Mesodermal cell (in vitro differentiated cells): ENCODE results near the gene FHL1.

Experiments used
- H3K27ac ChIP-seq: 2 replicates; pipeline ENCODE4 v1.7.0; 2013; ENCODE audit warnings: mild to moderate bottlenecking, low read depth, low read length, moderate library complexity; ENCODE audit not compliant: severe bottlenecking
- H3K36me3 ChIP-seq: 2 replicates; pipeline ENCODE4 v1.7.1; 2013; ENCODE audit warnings: mild to moderate bottlenecking, low read length, moderate library complexity; ENCODE audit not compliant: control insufficient read depth, insufficient read depth
- H3K4me1 ChIP-seq: one replicate; pipeline ENCODE4 v1.7.1; 2013; ENCODE audit warnings: mild to moderate bottlenecking, low read length; ENCODE audit not compliant: insufficient read depth, control insufficient read depth, poor library complexity, severe bottlenecking
- H3K4me3 ChIP-seq: 2 replicates; pipeline ENCODE4 v1.7.0; 2013; ENCODE audit warnings: low read length, control low read depth, mild to moderate bottlenecking; ENCODE audit not compliant: insufficient read depth, poor library complexity, severe bottlenecking; ENCODE audit errors: extremely low read depth
- H3K9me3 ChIP-seq: 2 replicates; pipeline ENCODE4 v1.7.1; 2013; ENCODE audit warnings: mild to moderate bottlenecking, low read length, moderate library complexity; ENCODE audit not compliant: control insufficient read depth
- WGBS, 2 experiments: methylation state at CpG; one replicate each; pipeline ENCODE4 v1.1.5; 2013; ENCODE audit warnings: missing lambda C conversion rate in 2 of 2; ENCODE audit not compliant: insufficient coverage in 2 of 2; 5-methylcytosine and 5-hydroxymethylcytosine counted together

The FHL1 gene

GRCh38 chrX:136183917-136184316 lies 36.6 kb downstream of the FHL1 start:
- no peak overlapping the region for H3K4me3 ChIP-seq
- H3K4me1 ChIP-seq, result no peaks in the 10 kb centered on the region
- H3K36me3 ChIP-seq, result no peaks in the 10 kb centered on the region
- H3K9me3 ChIP-seq, result no peaks in the 10 kb centered on the region
- H3K27ac ChIP-seq, result no peak overlapping the region
- WGBS, 2 experiments, result no CpG with 5 or more reads among the region's 1 CpG

- 50% methylated on average over 1 of the region's 8 CpGs; no CpG with 5 or more reads in 1 of the 2 experiments for WGBS, 2 experiments
- Histone ChIP-seq H3K36me3 (no peaks in the 10 kb centered on the region), H3K27ac (no peak overlapping the region), H3K4me3 (no peak overlapping the region), H3K4me1 (no peaks in the 10 kb centered on the region), H3K9me3 (no peaks in the 10 kb centered on the region)
These were observed 38.2 kb downstream of the FHL1 start for GRCh38 chrX:136185401-136186022.

- no peak overlapping the region for H3K4me3 ChIP-seq
- H3K4me1 ChIP-seq, result no peaks in the 10 kb centered on the region
- H3K36me3 ChIP-seq, result no peaks in the 10 kb centered on the region
- WGBS, 2 experiments, result 100% methylated on average over 1 of the region's 3 CpGs
- no peak overlapping the region for H3K27ac ChIP-seq
- H3K9me3 ChIP-seq, result no peaks in the 10 kb centered on the region
These were observed 38.7 kb downstream of the FHL1 start for GRCh38 chrX:136186023-136186413.

GRCh38 chrX:136189222-136189621 lies 41.9 kb downstream of the FHL1 start:
- no CpG with 5 or more reads among the region's 2 CpGs for WGBS, 2 experiments

GRCh38 chrX:136190038-136190713 lies 42.8 kb downstream of the FHL1 start:
- Histone ChIP-seq H3K4me1 (peaks cover 3% of the 10 kb centered on the region), H3K36me3 (no peaks in the 10 kb centered on the region), H3K9me3 (no peaks in the 10 kb centered on the region), H3K27ac (no peak overlapping the region), H3K4me3 (no peak overlapping the region)
- WGBS, 2 experiments, result no CpG with 5 or more reads among the region's 10 CpGs

More at GRCh38 chrX:136189222-136189621, 41.9 kb downstream of the FHL1 start:
- Histone ChIP-seq H3K4me3 (no peak overlapping the region), H3K9me3 (no peaks in the 10 kb centered on the region), H3K27ac (no peak overlapping the region), H3K4me1 (peaks cover 3% of the 10 kb centered on the region), H3K36me3 (no peaks in the 10 kb centered on the region)

GRCh38 chrX:136191171-136191570 lies 43.8 kb downstream of the FHL1 start:
- WGBS, 2 experiments, result 90 to 100% methylated on average over 1 to 2 of the region's 6 CpGs
- Histone ChIP-seq H3K27ac (no peak overlapping the region), H3K9me3 (no peaks in the 10 kb centered on the region)

GRCh38 chrX:136192135-136192534 lies 44.8 kb downstream of the FHL1 start:
- H3K9me3 ChIP-seq, result no peaks in the 10 kb centered on the region
- no peak overlapping the region for H3K4me3 ChIP-seq
- peaks cover 3% of the 10 kb centered on the region for H3K4me1 ChIP-seq
- WGBS, 2 experiments, result 100% methylated on average over 1 of the region's 2 CpGs; no CpG with 5 or more reads in 1 of the 2 experiments
- no peaks in the 10 kb centered on the region for H3K36me3 ChIP-seq
- no peak overlapping the region for H3K27ac ChIP-seq

More at GRCh38 chrX:136191171-136191570, 43.8 kb downstream of the FHL1 start:
- Histone ChIP-seq H3K4me3 (no peak overlapping the region), H3K36me3 (no peaks in the 10 kb centered on the region), H3K4me1 (peaks cover 3% of the 10 kb centered on the region)

GRCh38 chrX:136192839-136193414 lies 45.6 kb downstream of the FHL1 start:
- Histone ChIP-seq H3K4me3 (no peak overlapping the region), H3K27ac (no peak overlapping the region), H3K4me1 (peaks cover 3% of the 10 kb centered on the region), H3K36me3 (no peaks in the 10 kb centered on the region), H3K9me3 (no peaks in the 10 kb centered on the region)
- 90% methylated on average over 2 of the region's 3 CpGs; no CpG with 5 or more reads in 1 of the 2 experiments for WGBS, 2 experiments

- Histone ChIP-seq H3K36me3 (no peaks in the 10 kb centered on the region), H3K9me3 (no peaks in the 10 kb centered on the region), H3K27ac (no peak overlapping the region), H3K4me1 (peaks cover 3% of the 10 kb centered on the region), H3K4me3 (no peak overlapping the region)
- 61 to 90% methylated on average over 2 to 3 of the region's 4 CpGs for WGBS, 2 experiments
These were observed 46.4 kb downstream of the FHL1 start for GRCh38 chrX:136193771-136194170.

- no CpG with 5 or more reads among the region's 2 CpGs for WGBS, 2 experiments
These were observed 47.2 kb downstream of the FHL1 start for GRCh38 chrX:136194536-136194935.

GRCh38 chrX:136195247-136195646 lies 47.9 kb downstream of the FHL1 start:
- Histone ChIP-seq H3K4me3 (no peak overlapping the region), H3K9me3 (no peaks in the 10 kb centered on the region), H3K4me1 (peaks cover 3% of the 10 kb centered on the region), H3K27ac (no peak overlapping the region), H3K36me3 (no peaks in the 10 kb centered on the region)
- no CpG with 5 or more reads among the region's 4 CpGs for WGBS, 2 experiments

More at GRCh38 chrX:136194536-136194935, 47.2 kb downstream of the FHL1 start:
- H3K27ac ChIP-seq, result no peak overlapping the region
- no peak overlapping the region for H3K4me3 ChIP-seq
- H3K9me3 ChIP-seq, result no peaks in the 10 kb centered on the region
- H3K4me1 ChIP-seq, result peaks cover 3% of the 10 kb centered on the region
- H3K36me3 ChIP-seq, result no peaks in the 10 kb centered on the region
